Activated T-cell treated with anti-CD3 and anti-CD28 coated beads, Interleukin-2, amount 50 U/mL, for 1 hour (primary cell): Measurements from ENCODE around the gene ACTR3C.
"Not testable (repeated sequence)": the region's sequence is repeated elsewhere in the genome, so short reads cannot be mapped to it uniquely, and the experiment has no call there.

Source experiments
- DNase-seq: peaks from one replicate; pipeline ENCODE4 v3.0.0-alpha.2; 2020

ACTR3C gene

DNA sequence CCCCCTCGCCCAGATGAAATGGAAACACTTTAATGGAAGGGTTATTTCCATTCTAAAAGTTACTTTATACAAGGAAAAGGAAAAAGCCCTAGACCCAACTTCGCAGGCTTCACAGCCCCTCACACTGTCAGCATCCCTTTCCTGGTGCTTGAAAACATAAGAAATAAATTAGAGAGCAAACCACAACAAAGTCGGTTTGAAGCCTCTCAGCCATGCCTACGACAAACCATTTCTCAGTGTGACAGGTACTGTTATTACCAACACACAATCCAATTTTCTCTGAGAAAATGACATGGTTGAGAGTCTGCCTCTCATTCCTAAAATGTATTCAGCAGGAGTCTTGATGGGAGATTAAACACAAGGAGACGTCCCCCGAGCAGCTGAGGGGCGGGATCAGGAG, 51.4 kb downstream of the ACTR3C start:
- not testable (repeated sequence) for DNase-seq

DNA sequence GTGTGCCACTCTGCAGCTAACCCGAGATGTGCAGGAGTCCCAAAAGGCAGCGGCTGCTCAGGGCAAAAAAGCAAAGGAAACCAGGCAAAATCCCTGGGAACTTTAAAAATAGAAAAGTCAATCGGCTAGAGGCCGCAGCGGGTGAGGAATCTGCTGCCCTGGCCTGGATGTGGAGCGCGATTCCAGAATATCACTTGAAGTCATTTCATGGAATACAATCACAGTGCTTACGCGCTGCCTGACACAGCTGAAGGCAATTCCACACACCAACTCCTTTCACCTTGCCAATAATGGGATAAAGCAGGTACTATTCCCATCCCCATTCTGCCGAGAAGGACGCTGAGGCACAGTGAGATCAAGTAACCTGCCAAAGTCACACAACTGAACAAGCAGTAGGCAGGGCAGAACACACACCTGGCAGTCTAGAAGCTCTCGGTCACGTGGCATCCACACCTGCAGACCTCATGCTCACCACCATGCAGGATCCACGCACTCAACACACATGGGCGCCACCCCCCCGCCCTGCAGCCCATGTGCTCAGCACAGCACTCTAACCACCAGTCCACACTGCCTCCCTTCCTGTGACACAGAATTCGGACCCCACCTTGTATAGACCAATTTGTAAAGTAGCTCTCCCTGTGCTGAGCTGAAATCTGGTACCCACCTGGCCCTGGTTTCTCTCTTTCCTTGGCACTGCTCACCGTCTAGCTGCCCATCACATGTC, 53.1 kb downstream of the ACTR3C start:
- DNase-seq: not testable (repeated sequence)

DNA sequence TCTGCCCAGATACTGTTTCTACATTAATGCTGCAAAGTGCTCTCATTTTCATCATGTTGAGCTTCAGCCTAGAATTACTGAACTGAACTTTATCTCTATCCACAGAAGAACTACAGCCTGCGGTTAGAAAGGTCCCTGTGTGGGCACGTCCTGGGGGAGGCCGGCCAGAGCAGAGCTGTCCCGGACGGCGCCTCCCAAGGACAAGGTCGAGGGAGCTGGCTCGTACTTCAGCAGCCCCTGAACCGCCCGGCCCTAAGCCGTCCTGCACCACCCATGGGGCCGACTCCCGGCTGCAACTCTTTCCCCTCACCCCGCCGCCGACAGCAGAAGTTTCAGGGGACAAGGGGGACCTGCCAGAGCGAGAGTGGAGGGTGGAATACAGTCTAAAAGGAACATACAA, 54.5 kb downstream of the ACTR3C start:
- DNase-seq: not testable (repeated sequence)

DNA sequence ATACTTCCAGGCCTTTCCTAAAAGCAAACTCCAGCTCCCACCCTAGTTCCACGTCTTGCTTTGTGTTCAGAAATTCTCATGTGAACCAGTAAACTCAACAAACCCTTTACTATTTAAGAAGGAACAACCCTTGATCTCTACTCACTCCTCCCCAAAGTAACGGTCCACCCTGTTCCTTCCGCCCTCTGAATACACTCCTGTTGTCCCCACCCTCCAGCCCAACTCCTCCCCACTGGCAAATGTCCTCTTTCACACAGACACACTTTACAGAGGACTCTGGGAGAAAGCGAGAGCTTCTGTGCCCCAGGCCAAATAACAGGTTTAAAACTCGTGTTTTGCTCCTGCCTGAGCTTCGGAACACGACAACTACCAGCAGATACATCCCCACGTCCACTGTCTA, 55.1 kb downstream of the ACTR3C start:
- not testable (repeated sequence) for DNase-seq

DNA sequence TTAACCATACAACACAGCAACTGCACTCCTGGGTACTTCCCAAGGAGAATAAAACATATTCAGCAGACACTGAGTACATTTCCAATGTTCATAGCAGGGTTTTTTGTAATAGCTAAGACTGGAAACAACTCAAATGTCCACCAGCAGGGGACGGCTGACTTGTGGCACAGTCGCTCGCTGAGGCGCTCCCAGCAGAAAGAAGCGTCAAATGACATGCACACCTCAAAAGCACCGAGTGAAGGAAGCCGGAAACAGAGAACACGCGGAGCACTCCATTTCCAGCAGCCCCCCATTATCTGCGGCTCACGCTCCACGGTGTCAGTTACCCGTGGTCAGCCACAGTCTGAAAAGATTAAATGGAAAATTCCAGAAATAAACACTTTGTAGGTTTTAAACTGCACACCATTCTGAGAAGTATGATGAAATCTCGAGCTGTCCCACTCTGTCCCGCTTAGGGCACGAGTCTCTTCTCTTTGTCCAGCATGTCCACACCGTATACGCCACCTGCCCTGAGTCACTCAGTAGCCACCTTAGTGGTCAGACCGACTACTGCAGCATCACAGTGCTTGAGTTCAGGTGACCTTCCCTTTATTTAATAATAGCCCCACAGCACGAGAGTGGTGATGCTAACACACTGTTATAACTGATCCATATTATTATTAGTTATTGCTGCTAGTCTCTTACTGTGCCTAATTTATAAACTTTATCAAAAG, 56.2 kb downstream of the ACTR3C start:
- not testable (repeated sequence) for DNase-seq

DNA sequence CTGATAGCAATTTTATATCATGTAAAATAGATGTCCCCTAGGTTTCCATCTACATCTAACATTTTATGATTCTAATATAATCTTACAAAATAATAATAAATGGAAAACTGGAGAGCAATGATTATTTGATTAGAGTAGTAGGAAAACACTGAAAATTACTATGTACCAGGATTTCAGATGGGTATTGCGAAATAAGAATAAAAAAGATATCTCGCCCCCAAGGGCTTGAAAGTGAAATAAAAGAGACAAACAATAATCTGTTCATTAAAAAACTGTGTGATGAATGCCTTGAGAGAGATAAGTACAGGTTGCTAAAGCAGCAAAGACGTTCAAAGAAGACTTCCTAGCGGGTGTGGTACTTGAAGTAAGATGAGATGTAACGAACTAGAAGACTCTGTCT, 60.7 kb downstream of the ACTR3C start:
- DNase-seq: not testable (repeated sequence)

DNA sequence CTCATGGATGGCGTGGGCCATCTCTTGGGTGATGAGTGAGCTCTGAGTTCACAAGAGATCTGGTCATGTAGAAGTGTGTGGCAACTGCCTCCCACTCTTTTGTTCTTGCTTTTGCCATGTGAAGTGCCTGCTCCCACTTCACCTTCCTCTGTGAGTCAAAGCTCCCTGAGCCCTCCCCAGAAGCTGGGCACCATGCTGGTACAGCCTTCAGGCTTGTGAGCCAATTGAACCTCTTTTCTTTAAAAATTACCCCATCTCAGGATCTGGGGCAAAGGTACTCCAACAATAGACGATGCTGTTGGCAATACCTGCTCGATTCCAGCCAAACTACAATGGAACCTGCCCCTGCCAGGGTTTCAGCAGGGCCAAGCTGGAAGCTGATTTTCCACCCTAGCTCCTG, 75.6 kb downstream of the ACTR3C start:
- DNase-seq: not testable (repeated sequence)

DNA sequence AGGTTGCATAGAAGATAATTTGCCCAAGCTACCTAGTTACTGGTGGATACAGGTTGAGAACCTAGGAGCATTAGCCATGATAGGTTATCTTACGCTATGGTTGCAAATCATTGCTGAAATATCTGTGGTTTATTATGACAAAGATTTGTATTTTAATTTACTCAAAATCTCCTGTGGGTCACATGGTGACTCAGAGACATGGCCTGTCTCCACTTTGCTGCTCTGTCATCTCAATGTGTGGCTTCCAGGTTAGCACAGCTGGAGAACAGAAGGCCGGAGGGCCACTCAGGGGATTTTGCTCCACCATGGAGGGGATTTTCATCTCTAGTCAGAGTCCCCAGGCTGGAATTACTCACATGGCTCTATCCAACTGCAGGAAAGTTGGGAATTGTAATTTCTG, 78.1 kb downstream of the ACTR3C start:
- not testable (repeated sequence) for DNase-seq

DNA sequence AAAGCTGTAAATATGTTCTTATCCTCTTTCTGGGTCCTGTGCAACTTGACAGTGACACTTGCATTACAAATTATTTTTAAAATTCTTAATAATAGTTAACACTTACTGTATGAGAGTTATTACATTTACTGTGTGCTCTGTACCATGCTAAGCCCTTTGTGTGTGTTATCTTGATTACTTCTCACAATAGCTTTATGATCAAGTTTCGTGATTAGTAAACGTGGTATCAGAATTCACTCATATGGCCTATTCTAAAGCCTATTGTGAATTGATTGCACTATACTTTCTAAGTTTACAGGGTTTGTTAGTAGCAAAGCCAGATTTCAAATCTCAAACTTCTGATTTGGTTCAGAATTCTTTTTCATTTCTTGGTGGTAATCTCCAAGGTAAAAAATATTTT, 80.4 kb downstream of the ACTR3C start:
- DNase-seq: not testable (repeated sequence)

DNA sequence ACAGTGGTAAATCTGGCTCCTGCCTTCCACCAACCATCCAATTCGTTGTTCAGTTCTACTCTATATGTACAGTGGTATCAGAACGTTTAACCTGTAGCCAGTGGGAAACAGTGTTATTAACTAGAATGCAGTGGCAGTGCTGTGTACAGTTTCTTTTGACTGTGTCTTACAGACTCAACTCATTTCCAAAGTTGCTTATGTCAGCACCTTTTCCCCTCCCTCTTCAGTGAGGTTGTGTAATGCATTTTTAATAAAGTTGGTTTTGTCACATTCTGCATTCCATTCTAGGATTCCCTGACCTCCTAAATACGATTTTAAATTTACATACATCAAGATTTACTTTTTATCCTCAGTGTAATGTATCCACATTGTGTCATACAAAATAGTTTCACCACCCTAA, 97.9 kb downstream of the ACTR3C start:
- DNase-seq: not testable (repeated sequence)

DNA sequence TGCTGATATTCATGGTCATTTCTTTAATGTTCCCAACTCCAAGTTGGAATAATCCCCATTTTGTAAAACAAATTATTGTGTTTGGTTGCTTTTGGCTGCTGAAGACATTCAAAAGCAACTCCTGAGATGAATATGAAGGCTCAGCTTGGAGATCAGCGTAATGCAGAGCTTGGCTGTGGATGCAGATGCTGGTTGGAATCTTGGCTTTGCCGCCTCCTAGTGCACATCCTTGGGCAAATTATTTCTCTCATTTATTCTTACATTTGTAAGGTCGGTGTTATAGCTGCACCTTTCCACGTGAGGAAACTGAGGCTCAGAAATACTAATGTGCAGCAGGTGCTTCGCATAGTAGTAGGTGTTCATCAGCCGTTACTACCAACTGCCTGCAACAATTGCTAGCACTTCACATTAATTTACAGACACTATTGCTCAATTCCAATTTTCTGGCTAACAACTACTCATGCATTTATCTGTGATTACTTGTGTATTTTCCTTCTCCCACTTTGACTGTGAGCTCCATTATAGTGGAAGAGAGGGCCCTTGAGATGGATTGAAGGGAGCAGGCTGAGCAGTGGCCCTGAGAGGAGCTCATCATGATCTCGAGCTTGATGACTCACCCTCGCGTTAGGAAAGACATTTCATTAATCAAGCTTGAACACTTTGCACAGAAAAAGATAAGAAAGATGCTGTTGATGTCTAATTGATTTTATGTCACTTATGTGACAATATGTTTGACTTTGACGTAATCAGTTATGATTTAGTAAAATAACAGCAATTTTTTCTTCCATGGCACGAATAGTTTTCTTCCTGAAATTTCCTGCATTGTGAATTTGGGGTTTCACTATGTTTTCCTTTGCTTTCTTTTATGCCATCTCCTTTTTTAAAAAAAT, 101.0 kb downstream of the ACTR3C start:
- not testable (repeated sequence) for DNase-seq

DNA sequence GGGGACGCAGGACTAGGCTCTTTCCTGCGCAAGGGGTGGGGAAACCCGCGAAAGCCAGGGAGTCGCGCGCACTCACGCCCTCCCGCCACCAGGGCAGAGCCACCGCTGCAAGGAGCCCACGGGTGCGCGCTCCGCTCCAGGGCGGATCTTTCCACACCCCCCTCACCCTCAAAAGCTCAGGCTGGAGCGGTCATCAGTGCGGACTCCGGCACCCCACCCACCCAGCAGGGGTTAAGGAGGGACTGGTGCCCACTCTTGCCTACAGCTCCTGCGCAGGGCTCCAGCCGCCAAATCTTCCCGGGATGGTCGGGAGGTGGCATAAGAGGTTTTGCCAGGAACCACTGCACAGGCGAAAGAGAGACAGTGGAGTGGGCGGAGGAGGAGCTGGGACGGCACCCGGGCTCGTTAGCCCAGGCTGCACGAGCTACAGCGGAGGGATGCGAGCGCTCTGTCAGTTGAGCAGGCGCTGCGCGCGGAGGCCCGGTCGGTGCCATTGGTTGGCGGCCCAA, 102.6 kb downstream of the ACTR3C start:
- DNase-seq: not testable (repeated sequence)

DNA sequence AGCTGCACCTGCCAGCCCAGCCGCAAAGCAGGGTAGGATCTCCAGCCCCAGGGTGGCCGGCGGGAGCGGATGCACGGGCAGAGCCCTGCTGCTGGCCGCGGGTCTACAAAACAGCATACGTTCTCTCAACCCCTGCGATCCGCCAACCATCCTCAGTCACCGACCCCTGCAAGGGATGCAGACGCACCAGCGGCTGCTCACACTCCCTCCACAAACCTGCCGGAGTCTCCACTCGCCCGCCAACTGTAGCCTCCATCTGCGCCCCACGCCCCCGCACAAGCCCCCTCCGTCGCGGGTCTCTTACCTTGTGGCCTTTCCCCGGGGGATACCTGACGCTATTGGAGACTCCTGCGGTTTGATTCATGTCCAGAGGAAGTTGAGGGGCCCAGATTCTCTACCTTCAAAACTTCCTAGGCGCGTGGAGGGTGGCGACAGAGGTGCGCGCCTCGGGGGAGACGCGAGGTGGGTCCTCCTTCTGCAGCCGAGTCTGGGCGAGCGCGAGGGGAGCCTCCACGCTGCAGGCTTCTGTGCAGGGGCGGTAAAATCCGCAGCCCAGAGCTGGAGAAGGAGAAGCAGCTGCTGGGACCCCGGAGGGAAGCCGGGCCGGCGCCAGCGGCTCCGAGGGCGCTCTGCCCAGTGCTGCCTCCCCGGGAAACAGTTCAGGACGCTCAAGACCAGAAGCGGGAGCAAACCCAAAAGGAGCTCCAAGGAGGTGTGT, 103.2 kb downstream of the ACTR3C start:
- DNase-seq: not testable (repeated sequence)

DNA sequence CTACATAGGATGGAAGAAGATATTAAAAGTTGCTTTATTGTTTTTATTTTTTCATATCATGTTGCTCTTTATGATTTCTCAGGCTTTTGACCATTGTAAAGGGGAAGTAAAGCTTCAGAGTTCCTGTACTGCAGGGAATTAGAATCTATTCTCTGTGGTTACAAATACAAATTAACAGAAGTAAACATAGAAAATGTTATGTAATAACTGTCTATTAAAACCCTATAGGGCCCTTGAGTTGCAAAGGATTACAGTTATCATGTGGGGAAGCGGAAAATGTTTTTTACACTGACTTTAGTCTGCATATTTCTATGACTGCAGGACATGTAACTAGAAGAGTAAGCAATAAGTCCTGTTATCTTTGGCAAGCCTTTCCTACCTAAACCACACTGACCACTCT, 116.5 kb downstream of the ACTR3C start:
- DNase-seq: not testable (repeated sequence)

DNA sequence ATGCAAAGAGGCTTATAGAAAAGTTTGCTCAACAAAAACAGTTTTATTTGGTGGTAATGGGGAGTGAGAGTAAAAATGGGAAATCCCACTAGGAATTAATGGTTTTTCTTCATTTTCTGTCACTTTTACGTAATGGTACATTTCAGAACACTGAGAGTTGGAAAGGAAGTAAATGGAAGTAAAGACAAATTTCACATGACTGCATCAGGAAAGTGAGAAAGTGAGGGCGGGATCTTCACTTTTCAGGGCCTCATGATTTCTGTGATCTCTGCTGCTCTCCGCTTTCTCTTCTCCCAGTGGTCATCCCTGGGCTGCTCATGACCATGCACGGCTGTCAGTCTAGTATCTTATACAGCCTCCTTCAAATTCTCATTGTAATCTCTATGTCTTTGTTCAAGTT, 117.5 kb downstream of the ACTR3C start:
- DNase-seq: not testable (repeated sequence)

DNA sequence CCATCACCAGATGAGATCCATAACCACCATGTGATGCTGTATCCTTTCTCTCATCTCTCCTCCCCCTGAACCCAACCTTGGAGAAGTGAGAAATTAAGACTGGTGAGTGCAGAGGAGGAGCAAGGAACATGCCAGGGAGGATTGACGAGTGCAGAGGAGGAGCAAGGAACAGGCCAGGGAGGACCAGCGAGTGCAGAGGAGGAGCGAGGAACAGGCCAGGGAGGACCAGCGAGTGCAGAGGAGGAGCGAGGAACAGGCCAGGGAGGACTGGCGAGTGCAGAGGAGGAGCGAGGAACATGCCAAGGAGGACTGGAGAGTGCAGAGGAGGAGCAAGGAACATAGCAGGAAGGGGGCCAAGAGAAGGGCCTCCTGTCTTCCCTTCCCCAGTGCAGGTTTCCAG, 118.8 kb downstream of the ACTR3C start:
- DNase-seq: not testable (repeated sequence)

DNA sequence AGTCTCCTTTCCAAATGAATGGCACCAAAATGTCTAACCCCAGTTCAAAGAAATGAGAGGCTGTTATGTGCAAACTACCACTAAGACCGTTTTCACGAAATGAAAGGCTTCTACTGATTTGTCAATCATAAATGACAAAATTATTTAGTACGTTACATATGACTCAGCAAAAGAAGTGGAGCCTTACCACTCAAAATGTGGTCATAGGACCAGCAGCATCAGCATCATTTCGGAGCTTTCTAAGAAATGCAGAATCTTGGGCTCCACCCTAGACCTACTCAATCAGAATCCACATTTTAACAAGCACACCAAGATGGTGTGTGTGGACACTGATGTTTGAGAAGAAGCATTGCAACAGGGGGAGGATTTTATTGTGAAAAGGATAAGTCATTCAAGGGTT, 120.5 kb downstream of the ACTR3C start:
- DNase-seq: not testable (repeated sequence)
